Stimulated activated CD4-positive, alpha-beta T cell treated with anti-CD3 and anti-CD28 coated beads, Interleukin-12 subunit alpha, Interleukin-12 subunit beta, amount 100 ng/mL, for 24 hours (primary cell): ENCODE data around the gene BRINP2.

Experiments used
- DNase-seq, 2 experiments: peaks; one replicate each; pipeline ENCODE4 v3.0.0-alpha.2; 2020; ENCODE audit warnings: low read depth in 2 of 2

The BRINP2 gene

GRCh38 chr1:177219554-177220458, 49.0 kb downstream of the BRINP2 start:
- DNase-seq, result no peak

GRCh38 chr1:177223359-177223758, 52.6 kb downstream of the BRINP2 start:
- DNase-seq, result no peak

GRCh38 chr1:177227978-177228692, 57.4 kb downstream of the BRINP2 start:
- no peak for DNase-seq

GRCh38 chr1:177228693-177229065, 57.9 kb downstream of the BRINP2 start:
- no peak for DNase-seq

DNA sequence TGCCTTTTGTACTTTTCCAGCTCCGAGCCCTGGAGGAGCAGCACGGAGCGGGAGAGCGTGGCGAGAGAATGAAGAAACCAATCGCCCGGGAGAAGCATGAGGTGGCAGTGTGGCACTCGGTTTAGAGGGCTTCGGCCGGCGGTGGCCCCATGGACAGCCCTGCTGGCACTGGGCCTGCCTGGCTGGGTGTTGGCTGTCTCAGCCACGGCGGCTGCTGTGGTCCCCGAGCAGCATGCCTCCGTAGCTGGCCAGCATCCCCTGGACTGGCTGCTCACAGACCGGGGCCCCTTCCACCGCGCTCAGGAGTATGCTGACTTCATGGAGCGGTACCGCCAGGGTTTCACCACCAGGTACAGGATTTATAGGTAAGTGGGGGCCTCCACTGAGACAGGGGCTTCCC, 59.0 kb downstream of the BRINP2 start:
- no peak for DNase-seq

- DNase-seq, result no peak
Observed at GRCh38 chr1:177230228-177231016, 59.7 kb downstream of the BRINP2 start.

GRCh38 chr1:177235350-177235749, 64.6 kb downstream of the BRINP2 start:
- no peak for DNase-seq

DNA sequence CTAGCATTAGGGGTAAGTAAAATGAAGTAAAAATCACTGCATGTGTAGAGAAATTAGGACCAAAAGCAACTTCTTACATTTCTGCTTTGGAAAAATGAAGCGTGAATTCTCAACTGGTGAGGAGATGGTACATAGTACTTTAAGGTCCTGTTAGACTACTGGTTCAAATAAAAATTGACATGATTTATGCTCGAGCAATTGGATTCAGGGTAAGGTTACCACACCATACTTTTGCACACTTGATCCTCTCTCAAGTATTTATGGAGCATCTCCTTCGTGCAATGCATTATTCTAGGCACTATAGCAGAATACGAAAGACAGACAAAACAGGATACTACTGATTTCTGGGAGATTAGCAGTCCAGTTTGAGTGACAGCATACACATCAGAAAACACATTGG, 66.2 kb downstream of the BRINP2 start:
- no peak for DNase-seq

DNA sequence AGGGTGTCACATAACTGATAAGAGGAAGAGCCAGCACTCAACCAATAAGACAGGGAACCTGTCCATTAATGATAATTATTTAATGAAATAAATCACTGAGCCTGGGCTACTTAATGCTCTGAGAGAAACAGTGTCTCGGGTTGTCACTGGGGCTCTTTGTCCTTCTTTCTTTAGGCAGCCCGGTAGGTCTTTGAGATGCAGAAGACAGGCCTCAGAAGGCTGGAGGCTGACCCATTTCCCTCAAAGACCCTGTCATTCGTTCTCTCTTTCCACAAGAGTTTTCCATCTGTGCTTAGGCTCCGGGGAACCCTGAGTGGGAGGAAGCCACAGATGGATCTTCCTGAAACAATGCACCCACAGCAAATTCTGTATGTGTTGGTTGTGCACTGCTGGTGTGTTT, 68.2 kb downstream of the BRINP2 start:
- no peak for DNase-seq

GRCh38 chr1:177239792-177240191, 69.0 kb downstream of the BRINP2 start:
- DNase-seq, result no peak

- no peak for DNase-seq
Observed at GRCh38 chr1:177243773-177244172, 73.0 kb downstream of the BRINP2 start.

GRCh38 chr1:177246710-177247580, 76.2 kb downstream of the BRINP2 start:
- DNase-seq, result no peak

GRCh38 chr1:177247623-177248176, 76.9 kb downstream of the BRINP2 start:
- no peak for DNase-seq

GRCh38 chr1:177248258-177248657, 77.5 kb downstream of the BRINP2 start:
- no peak for DNase-seq

DNA sequence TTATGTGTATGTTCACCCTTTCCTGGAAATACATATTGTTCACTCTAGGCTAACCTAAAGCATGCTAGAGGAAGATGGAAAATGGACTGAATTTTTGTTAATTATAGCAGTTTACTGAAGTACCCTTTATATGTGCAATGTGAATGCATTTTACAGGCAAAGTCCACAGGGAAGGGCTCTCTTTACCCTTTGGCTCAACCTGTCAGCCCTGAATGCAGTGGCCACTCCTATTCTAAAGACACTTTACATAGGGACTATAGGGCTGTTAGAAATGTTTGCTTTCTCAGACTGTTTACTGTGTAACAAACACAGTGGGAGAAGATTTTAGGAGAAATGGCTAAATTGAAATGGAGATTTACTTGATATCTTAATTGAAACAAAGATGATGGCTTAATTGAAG, 78.5 kb downstream of the BRINP2 start:
- no peak for DNase-seq

DNA sequence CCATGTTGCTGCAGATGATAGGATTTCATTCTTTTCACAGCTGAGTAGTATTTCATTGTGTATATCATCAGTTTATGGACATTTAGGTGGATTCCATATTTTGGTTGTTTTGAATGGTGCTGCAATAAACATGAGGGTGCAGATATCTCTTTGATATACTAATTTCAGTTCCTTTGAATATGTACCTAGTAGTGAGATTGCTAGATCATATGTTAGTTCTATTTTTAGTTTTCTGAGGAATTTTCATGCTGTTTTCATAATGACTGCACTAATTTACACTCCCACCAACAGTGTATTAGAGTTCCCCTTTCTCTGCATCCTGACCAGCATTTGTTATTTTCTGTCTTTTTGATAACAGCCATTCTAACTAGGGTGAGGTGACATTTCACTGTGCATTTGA, 82.1 kb downstream of the BRINP2 start:
- DNase-seq, result no peak

GRCh38 chr1:177255411-177255810, 84.7 kb downstream of the BRINP2 start:
- DNase-seq, result no peak

- DNase-seq, result no peak
Observed at GRCh38 chr1:177256153-177257075, 85.7 kb downstream of the BRINP2 start.

DNA sequence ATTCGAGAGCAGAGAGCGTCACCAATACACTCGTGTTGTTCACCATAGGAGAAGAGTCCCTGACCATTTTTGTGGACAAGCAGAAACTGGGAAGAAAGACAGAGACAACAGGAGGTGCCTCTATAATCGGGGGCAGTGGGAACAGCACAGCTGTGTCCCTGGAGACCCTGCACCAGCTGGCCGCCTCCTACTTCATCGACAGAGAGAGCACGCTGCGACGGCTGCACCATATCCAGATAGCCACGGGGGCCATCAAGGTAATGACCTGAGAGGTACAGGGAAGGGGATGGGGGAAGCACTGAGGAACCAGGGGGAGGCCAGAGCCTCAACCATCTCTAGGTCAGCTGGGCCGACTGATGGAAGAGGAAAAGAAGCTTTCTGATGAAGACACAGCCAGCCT, 86.4 kb downstream of the BRINP2 start:
- DNase-seq, result no peak

GRCh38 chr1:177257576-177257975, 86.8 kb downstream of the BRINP2 start:
- no peak for DNase-seq
